HG02571 (cell line): ENCODE results near the gene UBE2G1.

Experiments
- ATAC-seq: cut with Tn5 transposase; IDR thresholded peaks from one replicate; pipeline ENCODE4 v1.9.1; 2021; ENCODE audit warnings: mild to moderate bottlenecking, moderate library complexity; ENCODE audit not compliant: unreplicated experiment

Gene UBE2G1

GRCh38 chr17:4309897-4310296, 56.6 kb downstream of the UBE2G1 start:
- no peak for ATAC-seq

GRCh38 chr17:4307179-4307930, 59.1 kb downstream of the UBE2G1 start:
- ATAC-seq, result no peak

DNA sequence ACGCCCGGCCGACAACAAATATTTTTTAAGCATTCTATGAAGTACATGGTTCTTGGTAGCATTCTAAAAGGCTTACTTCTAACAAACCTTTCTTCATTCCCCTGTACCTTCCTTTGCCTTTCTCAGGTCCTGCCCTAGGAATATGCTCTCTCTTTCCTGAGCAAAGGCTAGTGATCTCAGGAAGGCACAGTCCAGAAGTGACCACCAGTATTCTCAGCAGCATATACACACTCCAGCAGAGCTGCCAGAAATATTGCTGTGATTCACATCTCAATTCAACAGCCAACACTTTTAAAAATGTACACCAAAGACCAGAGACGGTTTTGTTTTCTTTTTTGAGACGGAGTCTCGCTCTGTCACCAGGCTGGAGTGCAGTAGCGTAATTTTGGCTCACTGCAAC, 61.3 kb downstream of the UBE2G1 start:
- no peak for ATAC-seq

DNA sequence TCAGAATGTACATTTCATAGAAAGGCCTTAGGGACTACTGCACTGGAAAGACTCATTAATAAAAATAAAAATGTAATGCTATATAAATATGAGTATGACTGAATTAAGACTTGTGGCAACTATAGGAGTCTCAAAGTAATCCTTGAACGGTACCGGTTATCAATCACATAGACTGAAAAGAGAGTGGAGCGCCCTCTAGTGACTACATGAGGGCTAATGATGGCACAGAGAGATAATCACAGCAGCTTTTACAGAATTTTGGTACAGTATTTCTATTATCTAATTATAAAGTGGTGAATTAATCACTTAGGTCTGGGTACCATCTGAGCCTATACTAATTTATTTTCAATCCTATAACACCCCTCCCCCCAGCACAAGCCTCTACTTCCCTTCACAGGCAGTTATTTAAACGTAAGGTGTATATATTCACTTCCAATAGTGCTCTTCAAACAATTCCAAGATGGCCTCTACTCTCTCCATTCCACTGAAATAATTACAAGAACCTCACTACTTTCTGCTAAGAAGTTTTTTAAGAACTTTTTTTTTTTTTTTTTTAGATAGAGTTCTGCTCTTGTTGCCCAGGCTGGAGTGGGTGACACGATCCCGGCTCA, 62.0 kb downstream of the UBE2G1 start:
- ATAC-seq, result no peak

DNA sequence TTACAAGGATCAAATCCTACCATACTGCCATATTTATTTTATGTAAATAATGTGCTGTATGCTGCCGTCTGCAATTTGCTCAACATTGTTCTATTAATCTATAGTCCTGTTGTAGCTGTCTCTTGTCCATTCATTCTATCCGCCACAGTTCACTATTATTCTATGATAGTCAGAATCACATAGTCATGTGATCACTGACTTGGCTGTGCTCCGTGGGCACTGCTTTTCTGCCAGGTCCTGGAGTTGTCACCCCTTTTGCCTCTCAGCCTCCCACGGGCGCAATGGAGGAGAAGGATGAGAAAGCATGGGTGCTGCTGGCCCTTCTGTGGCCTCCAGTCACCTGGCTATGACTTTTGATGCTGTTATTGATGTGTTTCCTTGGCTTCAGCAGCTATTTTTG, 65.4 kb downstream of the UBE2G1 start:
- ATAC-seq, result no peak

DNA sequence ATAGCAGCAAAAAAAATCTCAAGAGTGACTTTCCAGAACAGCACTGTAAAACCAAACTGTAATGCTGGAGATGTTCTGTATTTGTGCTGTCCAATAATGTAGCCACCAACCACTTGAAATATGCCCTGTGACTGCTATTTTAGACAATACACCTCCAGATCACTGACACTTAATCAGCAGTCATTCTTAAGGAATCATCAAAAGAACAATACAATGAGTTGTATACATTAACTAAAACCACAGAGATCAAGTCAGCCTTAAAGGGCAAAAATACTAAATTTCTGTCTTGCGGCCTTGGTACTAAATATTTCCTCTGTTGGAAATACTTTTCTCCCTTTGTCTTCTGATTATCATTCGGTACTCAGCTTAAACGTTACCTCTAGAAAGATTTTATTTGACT, 69.1 kb downstream of the UBE2G1 start:
- no peak for ATAC-seq

GRCh38 chr17:4295686-4296085, 70.8 kb downstream of the UBE2G1 start:
- no peak for ATAC-seq

DNA sequence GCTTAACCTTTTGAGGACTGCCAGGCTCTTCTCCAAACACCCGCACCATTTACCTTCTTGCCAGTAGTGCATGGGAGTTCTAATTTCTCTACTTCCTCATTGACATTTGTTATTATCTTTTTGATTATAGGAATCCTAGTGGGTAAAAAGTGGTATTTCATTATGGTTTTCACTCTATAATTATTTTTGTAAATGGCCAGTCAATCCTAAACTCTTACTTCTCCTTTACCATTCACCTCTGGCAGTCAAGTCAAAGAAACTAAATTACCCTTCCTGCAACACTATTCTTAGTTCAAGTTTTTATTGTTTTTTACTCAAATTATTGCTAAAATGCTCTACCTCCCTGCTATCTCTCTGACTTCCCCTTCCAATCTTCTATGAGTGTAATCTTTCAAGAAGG, 72.9 kb downstream of the UBE2G1 start:
- no peak for ATAC-seq

DNA sequence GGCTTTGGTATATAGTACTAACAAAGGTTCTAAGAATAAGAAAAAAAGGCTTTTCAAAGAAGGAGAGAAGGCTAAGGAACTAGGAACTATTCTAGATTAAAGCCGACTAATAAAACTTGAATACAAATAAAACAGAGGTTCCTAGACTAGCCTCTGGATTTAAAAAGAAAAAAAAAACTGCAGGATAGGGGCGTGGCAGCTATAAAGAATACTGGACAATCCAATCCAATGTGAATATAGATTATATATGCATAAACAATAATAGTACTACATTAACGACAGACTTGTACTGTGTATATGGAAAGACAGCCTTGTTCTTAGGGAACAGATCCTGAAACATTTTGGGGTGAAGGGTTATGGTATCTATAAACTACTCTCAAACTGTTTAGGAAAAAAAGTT, 78.8 kb downstream of the UBE2G1 start:
- no peak for ATAC-seq

DNA sequence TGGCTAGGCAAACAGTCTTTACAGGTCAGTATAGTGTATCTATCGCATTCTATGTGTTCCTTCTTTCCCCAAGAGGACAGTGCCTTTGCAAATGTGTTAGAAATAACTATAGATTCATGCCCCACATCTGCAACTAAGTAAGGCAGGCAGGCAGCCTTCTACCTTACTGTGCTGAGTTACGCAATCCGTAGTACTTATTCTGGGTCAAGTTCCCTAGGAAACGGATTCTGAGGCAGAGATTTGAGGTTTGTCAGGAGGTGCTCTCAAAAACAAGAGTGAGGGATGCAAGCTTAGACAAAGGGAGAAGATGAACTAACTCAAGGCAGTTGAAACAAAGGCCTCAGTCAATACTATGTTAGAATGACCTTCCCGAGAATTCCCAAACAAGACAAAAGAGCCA, 90.0 kb downstream of the UBE2G1 start:
- ATAC-seq, result no peak

DNA sequence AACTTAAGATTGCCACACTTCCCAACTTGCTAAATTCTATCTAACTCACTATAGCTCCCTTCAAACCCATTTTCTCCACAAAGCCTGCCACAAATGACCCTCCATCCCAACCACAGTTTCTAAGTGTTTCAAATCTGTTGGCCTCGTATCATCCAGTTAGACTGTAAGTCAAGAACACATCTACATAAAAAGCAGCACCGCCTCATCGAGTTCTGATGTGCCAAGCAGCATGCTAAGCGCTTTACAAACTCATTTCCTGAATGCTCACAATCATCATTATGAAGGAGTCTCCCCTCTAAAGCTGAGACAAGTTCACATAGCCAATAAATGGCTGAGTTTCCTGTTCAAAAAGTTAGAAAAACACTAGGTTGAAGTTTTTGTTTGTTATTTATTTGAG, 93.5 kb downstream of the UBE2G1 start:
- no peak for ATAC-seq

DNA sequence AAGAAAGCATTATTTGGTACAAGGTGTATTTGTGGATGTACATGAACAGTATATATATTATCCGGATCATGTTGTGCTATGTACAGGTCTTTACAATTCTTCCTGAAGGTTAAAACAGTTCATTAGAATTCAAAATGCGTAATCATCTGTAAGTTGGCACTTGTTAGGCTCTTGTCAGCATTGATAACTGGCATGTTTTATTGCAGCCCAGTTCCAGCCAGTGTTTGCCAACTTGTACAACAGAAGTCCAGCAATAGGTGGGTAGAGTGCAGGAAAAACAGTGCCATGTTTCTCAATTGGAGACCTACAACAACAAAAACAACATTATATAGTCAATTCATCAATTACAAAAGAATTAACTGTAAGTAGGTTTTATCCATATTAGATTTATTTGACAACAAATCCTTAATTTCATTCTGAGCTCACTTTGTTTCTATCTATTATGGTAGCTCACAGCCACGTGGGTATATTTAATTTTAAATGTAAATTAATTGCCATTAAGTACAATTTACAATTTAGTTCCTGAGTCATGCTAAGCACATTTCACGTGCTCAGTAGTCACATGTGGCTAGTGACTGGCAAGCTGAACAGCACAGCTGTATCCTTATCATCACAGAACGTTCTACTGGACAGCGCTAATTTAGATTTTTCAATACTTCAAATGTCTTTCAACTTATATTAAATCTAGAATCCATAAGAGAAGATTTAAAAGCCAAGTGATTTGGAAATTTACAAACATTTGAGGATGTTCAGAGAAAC, 94.1 kb downstream of the UBE2G1 start:
- ATAC-seq, result no peak

- ATAC-seq, result no peak
These were observed 95.7 kb downstream of the UBE2G1 start for GRCh38 chr17:4270736-4271135.

DNA sequence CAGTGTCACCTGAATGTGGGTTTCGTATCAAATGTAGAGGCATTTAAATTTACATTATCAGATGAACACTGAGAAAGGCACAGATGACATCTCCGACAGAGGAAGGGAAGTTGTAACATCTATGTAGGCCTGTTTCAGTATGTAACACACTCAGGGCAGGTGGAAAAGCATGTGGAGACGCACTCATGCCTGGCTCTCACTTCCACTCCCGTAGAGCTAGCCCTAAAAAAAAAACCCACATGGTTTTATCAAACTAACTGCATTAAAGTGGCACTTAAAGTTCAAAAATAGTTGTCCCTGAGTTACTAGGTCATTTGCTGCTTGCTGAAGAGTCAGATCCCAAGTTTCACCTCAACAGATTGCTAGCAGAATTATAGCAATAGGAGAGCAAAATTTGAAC, 96.6 kb downstream of the UBE2G1 start:
- no peak for ATAC-seq

DNA sequence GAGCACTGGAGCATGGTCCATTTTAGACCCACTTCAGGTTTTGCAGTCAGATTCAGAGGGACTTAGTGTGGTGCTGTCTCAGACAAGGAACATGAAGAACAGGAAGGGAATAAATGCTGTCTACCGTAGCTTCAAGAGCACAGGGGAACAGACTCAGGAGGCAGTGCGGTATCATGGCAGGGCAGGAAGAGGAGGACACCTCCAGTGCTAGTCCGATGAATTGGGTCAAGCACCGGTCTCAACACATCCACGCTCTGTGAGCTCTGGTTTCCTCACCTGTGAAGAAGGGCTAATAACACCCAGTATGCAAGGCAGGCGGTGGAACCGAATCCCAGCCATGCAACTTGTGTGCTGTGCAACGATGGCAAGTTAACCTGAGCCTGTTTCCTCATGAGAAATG, 99.1 kb downstream of the UBE2G1 start:
- no peak for ATAC-seq

GRCh38 chr17:4266550-4266949, 99.9 kb downstream of the UBE2G1 start:
- ATAC-seq, result no peak

GRCh38 chr17:4263282-4264215, 102.9 kb downstream of the UBE2G1 start, which contains the start of gene ANKFY1:
Gene ANKFY1 (minus strand): TSS chr17:4263979. CDS start chr17:4263941, 38 bp downstream.
- peak; percentile 90 for ATAC-seq

DNA sequence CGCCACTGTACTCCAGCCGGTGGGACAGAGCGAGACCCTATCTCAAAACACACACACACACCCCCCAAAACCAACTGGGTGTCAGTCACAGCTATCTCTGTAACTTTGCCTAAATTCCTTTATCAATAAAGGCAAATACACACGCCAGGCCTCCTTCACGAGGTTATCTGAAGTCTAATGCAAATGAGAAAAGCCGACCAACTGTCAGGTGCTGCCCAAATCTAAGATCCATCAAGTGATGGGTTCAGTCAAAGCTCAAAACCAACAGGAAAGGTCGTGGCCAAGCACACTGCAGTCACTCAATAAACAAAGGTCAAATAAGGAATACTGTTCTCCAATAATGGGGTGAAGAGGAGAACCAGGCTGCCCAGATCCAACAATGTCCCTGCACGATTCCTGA, 103.8 kb downstream of the UBE2G1 start:
- no peak for ATAC-seq

DNA sequence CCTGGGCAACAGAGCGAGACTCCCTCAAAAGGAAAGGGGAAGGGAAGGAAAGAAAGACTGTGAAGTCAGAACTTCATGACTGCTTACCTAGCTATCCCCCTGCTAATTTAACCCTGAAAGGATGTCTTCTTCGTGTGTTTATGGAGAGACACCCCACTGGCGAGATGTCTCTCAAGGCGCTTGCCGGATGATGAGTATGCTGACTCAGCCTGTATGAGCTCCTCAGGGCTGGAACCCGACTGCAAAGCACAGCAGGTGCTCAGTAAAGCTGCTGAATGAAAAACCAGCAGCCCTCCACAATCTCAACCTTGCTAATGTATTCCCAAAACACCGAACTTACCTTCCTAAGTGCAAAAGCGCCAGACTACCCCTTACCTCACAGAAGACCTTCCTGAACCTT, 105.0 kb downstream of the UBE2G1 start:
- no peak for ATAC-seq

GRCh38 chr17:4258867-4259266, 107.6 kb downstream of the UBE2G1 start:
- ATAC-seq, result no peak

- no peak for ATAC-seq
These were observed 109.5 kb downstream of the UBE2G1 start for GRCh38 chr17:4256952-4257351.
